HG03520 (cell line): ENCODE measurements around the gene ANXA10.
"Not testable (repeated sequence)": the region's sequence is repeated elsewhere in the genome, so short reads cannot be mapped to it uniquely, and the experiment has no call there.

Experiments
- ATAC-seq: cut with Tn5 transposase; IDR thresholded peaks from one replicate; pipeline ENCODE4 v1.9.1; 2021; ENCODE audit warnings: mild to moderate bottlenecking, moderate library complexity; ENCODE audit not compliant: unreplicated experiment

The ANXA10 gene

GRCh38 chr4:168118116-168118655 lies 25.8 kb downstream of the ANXA10 start:
- ATAC-seq, result no peak

GRCh38 chr4:168119100-168119499 lies 26.8 kb downstream of the ANXA10 start:
- no peak for ATAC-seq

- ATAC-seq, result no peak
Measured at GRCh38 chr4:168119890-168120289, 27.6 kb downstream of the ANXA10 start.

DNA sequence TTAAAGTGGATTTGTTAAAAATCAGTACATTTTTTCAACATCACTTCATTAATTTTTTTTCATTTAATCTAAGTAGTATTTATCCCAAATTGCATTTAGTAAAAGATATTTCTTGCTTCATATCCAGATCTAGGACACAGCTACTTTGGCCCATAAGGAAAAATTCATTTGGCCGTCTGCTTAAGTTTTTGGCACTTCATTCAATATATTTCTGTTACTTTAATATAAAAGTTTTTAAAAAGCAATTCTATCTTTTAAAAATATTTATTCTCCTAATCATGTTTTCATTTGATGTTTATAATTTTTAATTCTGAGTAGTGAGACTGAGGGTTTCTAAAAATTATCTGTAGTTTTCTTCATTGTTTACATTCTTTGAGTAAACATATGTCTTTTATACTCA lies 28.5 kb downstream of the ANXA10 start:
- no peak for ATAC-seq

DNA sequence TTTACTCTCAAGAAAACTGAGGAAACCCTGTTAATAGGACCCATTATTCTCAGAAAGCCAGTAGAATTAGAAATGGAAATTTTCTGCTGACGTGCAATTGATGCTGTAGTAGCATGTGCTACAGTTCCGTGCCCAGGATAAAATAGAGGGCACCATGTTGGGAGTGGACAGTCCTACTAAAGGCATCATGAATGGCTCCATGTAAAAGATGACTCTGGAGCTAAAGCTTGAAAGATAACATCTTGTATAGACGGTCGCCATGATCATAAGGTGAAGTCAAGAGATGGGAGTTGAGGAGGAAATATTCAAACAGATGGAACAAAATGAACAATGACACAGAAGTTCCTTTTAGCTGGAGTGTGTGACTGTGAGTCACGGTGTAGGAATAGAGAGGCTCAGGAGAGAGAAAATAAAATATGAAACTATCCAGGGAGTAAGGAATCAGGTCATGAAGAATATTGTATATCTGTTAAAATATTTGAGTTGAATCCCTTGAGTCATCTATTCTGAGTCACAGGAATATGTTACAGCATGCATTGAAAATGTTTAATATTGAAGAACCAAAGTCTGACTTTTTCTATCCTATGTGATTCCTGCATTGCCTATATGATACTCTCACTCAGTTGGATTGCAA lies 31.8 kb downstream of the ANXA10 start:
- no peak for ATAC-seq

GRCh38 chr4:168126952-168127351 lies 34.6 kb downstream of the ANXA10 start:
- no peak for ATAC-seq

- ATAC-seq, result no peak
Measured at GRCh38 chr4:168128601-168129000, 36.3 kb downstream of the ANXA10 start.

- no peak for ATAC-seq
Measured at GRCh38 chr4:168129046-168129772, 36.9 kb downstream of the ANXA10 start.

- no peak for ATAC-seq
Measured at GRCh38 chr4:168129802-168130201, 37.5 kb downstream of the ANXA10 start.

DNA sequence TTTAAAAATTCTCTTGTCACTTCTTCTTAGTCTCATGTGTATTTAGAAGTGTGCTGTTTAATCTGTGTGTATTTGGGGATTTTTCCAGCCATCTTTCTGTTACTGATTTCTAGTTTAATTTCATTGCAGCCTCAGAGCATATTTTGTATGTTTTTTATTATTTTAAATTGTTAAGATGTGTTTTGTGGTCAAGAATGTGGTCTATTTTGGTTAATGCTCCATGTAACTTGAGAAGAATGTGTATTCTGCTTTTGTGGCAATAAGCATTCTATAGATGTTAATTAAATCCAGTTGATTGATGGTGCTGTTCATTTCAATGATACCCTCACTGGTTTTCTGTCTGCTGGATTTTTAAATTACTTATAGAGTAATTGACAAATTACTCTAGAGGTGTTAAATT lies 38.9 kb downstream of the ANXA10 start:
- ATAC-seq, result no peak

GRCh38 chr4:168134651-168135050 lies 42.3 kb downstream of the ANXA10 start:
- ATAC-seq, result no peak

GRCh38 chr4:168135860-168136259 lies 43.5 kb downstream of the ANXA10 start:
- not testable (repeated sequence) for ATAC-seq

- not testable (repeated sequence) for ATAC-seq
Measured at GRCh38 chr4:168137695-168138094, 45.4 kb downstream of the ANXA10 start.

DNA sequence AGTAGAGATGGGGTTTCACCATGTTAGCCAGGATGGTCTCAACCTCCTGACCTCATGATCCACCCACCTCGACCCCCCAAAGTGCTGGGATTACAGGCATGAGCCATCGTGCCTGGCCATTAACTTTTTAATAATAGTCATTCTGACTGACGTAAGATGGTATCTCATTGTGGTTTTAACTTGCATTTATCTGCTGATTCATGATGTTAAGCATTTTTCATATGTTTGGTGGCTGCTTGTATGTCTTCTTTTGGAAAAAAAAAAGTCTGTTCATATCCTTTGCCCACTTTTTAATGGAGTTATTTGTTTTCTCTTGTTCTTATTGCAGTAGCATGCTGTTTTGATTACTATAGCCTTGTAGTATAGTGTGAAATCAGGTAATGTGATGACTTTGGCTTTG lies 45.8 kb downstream of the ANXA10 start:
- no peak for ATAC-seq

GRCh38 chr4:168139336-168139735 lies 47.0 kb downstream of the ANXA10 start:
- ATAC-seq, result no peak

DNA sequence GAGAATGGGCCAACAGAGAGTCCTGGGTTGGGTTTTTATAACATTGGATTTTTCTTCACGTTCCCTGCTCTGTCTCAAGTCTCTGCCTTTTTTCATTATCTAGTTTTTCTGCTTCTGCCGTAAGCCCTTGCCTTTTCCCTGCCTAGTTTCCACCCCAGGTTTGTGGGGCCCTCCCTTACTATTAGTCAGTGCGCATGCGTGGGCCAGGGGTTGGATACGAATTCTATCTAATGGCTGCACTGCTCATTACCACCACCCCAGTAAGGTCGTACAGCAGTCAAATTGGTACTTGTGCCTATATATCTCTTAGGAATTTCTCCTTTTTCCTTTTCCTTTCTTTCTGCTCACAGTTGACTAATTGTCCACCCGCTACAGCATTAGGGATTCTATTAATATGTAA lies 49.4 kb downstream of the ANXA10 start:
- ATAC-seq, result no peak

- ATAC-seq, result no peak
Measured at GRCh38 chr4:168143601-168144000, 51.3 kb downstream of the ANXA10 start.

GRCh38 chr4:168150420-168151050 lies 58.2 kb downstream of the ANXA10 start:
- ATAC-seq, result no peak

DNA sequence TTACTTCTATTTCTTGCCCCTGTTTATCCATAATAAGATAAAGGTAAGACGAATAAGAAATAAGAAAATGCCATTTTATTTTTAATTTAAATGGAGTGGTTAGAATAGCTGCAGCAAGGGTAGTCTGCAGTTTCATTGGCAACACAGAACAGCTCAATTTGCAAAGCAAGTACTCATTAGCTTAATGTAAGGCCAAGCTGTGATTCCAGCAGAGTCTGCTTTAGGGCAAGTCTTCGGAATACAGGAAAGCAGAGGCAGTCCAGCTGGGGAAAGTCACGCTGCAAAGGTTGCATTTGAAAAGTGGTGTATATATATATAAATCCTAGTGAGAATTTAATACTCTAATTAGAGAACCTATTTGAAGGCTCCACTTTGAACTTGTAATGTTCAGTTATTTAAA lies 59.0 kb downstream of the ANXA10 start:
- ATAC-seq, result no peak

GRCh38 chr4:168152837-168153500 lies 60.6 kb downstream of the ANXA10 start:
- no peak for ATAC-seq
